Adrenal gland (tissue), 12 donors: ENCODE results near the gene MAD1L1. TPM values are rescaled to one million over a fixed set of nuclear protein-coding genes. Genes with fewer than 3 reads are reported as not detected.
"Not testable (repeated sequence)": the region's sequence is repeated elsewhere in the genome, so short reads cannot be mapped to it uniquely, and the experiment has no call there.

Experiments
- DNase-seq, 7 donors: peaks; one replicate each; pipeline ENCODE4 v3.0.0-alpha.2; 2019 to 2020
- H3K27ac ChIP-seq, 5 donors: fragments of 200-600 bp; sonication (generic) in 4 of 5; 1 replicate in 3 of 5; 2 replicates in 2 of 5; pipeline versions ENCODE4 v1.5.1 to v1.8.0; 2016 to 2020; ENCODE audit warnings: mild to moderate bottlenecking in 1 of 5
- H3K27me3 ChIP-seq: fragments of 200-600 bp; 2 replicates; pipeline ENCODE4 v1.8.0; 2021
- H3K36me3 ChIP-seq, 2 donors: fragments of 200-600 bp; replicated peaks in 1 of 2; 1 replicate in 1 of 2; 2 replicates in 1 of 2; pipeline versions ENCODE4 v1.5.1 to v1.8.0; 2018 to 2022
- H3K4me1 ChIP-seq, 2 donors: fragments of 200-600 bp; replicated peaks in 1 of 2; 1 replicate in 1 of 2; 2 replicates in 1 of 2; pipeline versions ENCODE4 v1.5.1 to v1.8.0; 2018 to 2021
- H3K4me3 ChIP-seq, 4 donors: fragments of 200-600 bp; sonication (generic) in 3 of 4; one replicate each; pipeline ENCODE4 v1.5.1; 2016 to 2018
- H3K9me3 ChIP-seq, 3 donors: fragments of 200-600 bp; sonication (generic) in 1 of 3; replicated peaks in 1 of 3; 1 replicate in 2 of 3; 2 replicates in 1 of 3; pipeline versions ENCODE4 v1.5.1 to v1.8.0; 2016 to 2021
- CTCF ChIP-seq, 6 experiments: fragments of 450-650 bp in 4 of 6; fragments of 200-600 bp in 2 of 6; sonication (generic) in 1 of 6; IDR thresholded peaks; 1 replicate in 5 of 6; 2 replicates in 1 of 6; pipeline versions ENCODE4 v1.5.1 to v1.8.0; 2016 to 2021; ENCODE audit warnings: antibody characterized with exemption in 6 of 6, mild to moderate bottlenecking in 2 of 6, moderate library complexity in 1 of 6
- POLR2A ChIP-seq, 2 donors: fragments of 450-650 bp; IDR thresholded peaks; one replicate each; pipeline ENCODE4 v1.6.1; 2017; ENCODE audit warnings: antibody characterized with exemption in 2 of 2, mild to moderate bottlenecking in 2 of 2, moderate library complexity in 1 of 2
- WGBS, 4 donors: extraction: QIAGEN DNeasy Blood & Tissue Kit in 2 of 4; methylation state at CpG; one replicate each; pipeline versions ENCODE4 v1.1.5 to v1.1.7; 2013 to 2017; 5-methylcytosine and 5-hydroxymethylcytosine counted together
- intact Hi-C, 2 donors: fragments of 100-400 bp; cut with DNase I; formaldehyde crosslinking; loops; one replicate each; pipeline versions ENCODE4 v1.14.1 to v1.15.0; 2022 to 2023
- polyA plus RNA-seq, 3 donors: library from polyadenylated mRNA; stranded (reverse); fragments of 200-250 nt in 2 of 3; fragments of 350-450 nt in 1 of 3; fragmentation: Illumina TruSeq in 1 of 3; extraction: RNeasy Lipid Tissue Mini Kit (QIAGEN cat#74804) in 1 of 3; gene quantifications; one replicate each; pipeline ENCODE4 v1.2.3, GENCODE V29; 2013 to 2014
- total RNA-seq, 9 donors: library from RNA; depleted of rRNA in 4 of 9; stranded (reverse); fragments of >200 nt in 4 of 9; fragments of 120-200 nt in 1 of 9; fragmentation: NEBNext Ultra II Directional in 1 of 9; extraction: Animal tissue kit (Norgen Biotek cat#: 25700) in 1 of 9; gene quantifications; one replicate each; pipeline versions ENCODE4 v1.1.0 to v1.2.4, GENCODE V29; 2013 to 2023
- donor health status: healthy with polysubstance abuse.
- donor health status: Bipolar disorder and iron deficiency.
- donor health status: DM: yes; HTN: yes; CAD: no.
- donor health status: DM: no; HTN: no; CAD: no.
- donor health status: DM: no; HTN: no; CAD: no.
- donor health status: DM: yes; HTN: yes; CAD: no.

The MAD1L1 gene
- total and polyA plus RNA-seq, 12 donors = 6.7 to 87.7 (median 28.9) TPM

- peaks cover 0 to 28% of the 10 kb centered on the region in 2 donors for H3K36me3 ChIP-seq
- no peak overlapping the region for H3K4me3 ChIP-seq
- TF ChIP-seq POLR2A (IDR thresholded peaks at IDR 0.05) (no peak), CTCF (IDR thresholded peaks at IDR 0.05) (no peak)
- H3K27me3 ChIP-seq = no peaks in the 10 kb centered on the region
- intact Hi-C loops = no loop called here
- no peak overlapping the region for H3K27ac ChIP-seq
- no peaks in the 10 kb centered on the region for H3K4me1 ChIP-seq
- 81 to 89% (median 84%) methylated on average over 15 to 27 of the region's 27 CpGs for WGBS, 4 donors
- H3K9me3 ChIP-seq = no peaks in the 10 kb centered on the region
- no peak for DNase-seq
Measured at GRCh38 chr7:2271273-2272026, 38.7 kb upstream of the MAD1L1 start.

GRCh38 chr7:2270495-2270894 is 37.8 kb upstream of the MAD1L1 start:
- DNase-seq = no peak
- no peaks in the 10 kb centered on the region for H3K9me3 ChIP-seq
- H3K27ac ChIP-seq = no peak overlapping the region
- intact Hi-C loops = no loop called here
- no peaks in the 10 kb centered on the region for H3K27me3 ChIP-seq
- H3K4me3 ChIP-seq = no peak overlapping the region
- no peaks in the 10 kb centered on the region for H3K4me1 ChIP-seq
- no peak for TF ChIP-seq POLR2A (IDR thresholded peaks at IDR 0.05)
- TF ChIP-seq CTCF (IDR thresholded peaks at IDR 0.05) = no peak
- WGBS, 4 donors = 86 to 92% (median 90%) methylated on average over 8 of the region's 8 CpGs
- H3K36me3 ChIP-seq = peaks cover 0 to 28% of the 10 kb centered on the region in 2 donors

GRCh38 chr7:2269991-2270460 is 37.3 kb upstream of the MAD1L1 start:
- no peak for TF ChIP-seq POLR2A (IDR thresholded peaks at IDR 0.05)
- no peak for TF ChIP-seq CTCF (IDR thresholded peaks at IDR 0.05)
- Histone ChIP-seq H3K4me3 (no peak overlapping the region), H3K9me3 (no peaks in the 10 kb centered on the region), H3K36me3 (peaks cover 0 to 28% of the 10 kb centered on the region in 2 donors), H3K27ac (no peak overlapping the region), H3K4me1 (no peaks in the 10 kb centered on the region), H3K27me3 (no peaks in the 10 kb centered on the region)
- intact Hi-C loops = no loop called here
- 89 to 95% (median 92%) methylated on average over 7 to 10 of the region's 10 CpGs for WGBS, 4 donors
- no peak for DNase-seq

- DNase-seq, intact Hi-C loops, H3K27me3 ChIP-seq, H3K4me3 ChIP-seq, H3K9me3 ChIP-seq, H3K27ac ChIP-seq, H3K4me1 ChIP-seq: not testable (repeated sequence)
- peaks cover 0 to 22% of the 10 kb centered on the region in 2 donors for H3K36me3 ChIP-seq
- 74 to 79% (median 77%) methylated on average over 13 to 16 of the region's 18 CpGs for WGBS, 4 donors
Measured at GRCh38 chr7:2269089-2269990, 36.6 kb upstream of the MAD1L1 start.
